HCT116 (cell line): ENCODE data around the gene AKT3. TPM values are rescaled to one million over a fixed set of nuclear protein-coding genes. Genes with fewer than 3 reads are reported as not detected.

Source experiments
- ATAC-seq: fragments of 200-7000 bp; cut with Tn5 transposase; 2 replicates; pipeline ENCODE4 v1.9.1; 2020; ENCODE audit warnings: mild to moderate bottlenecking, moderate library complexity
- BruUV-seq: library from RNA; stranded (reverse); fragments of 400-500 nt; replicated peaks from 2 replicates; lab custom pipeline; 2021; lab: Mats Ljungman, UMichigan
- CTCF ChIA-PET: fragments of 300-600 bp; sonication (Branson Sonifier 250); formaldehyde crosslinking; loops from one replicate; lab custom pipeline; 2021; ENCODE audit warnings: antibody characterized with exemption; lab: Charles Lee
- POLR2A ChIA-PET: fragments of 300-600, 350-600 bp; sonication (Branson Sonifier 250); formaldehyde crosslinking; loops from one replicate; lab custom pipeline; 2021; ENCODE audit warnings: antibody characterized with exemption; lab: Charles Lee
- RAD21 ChIA-PET, 2 experiments: fragments of 300-600 bp; sonication (Branson Sonifier 250); formaldehyde crosslinking; loops; one replicate each; lab custom pipeline; 2023; ENCODE audit warnings: low total read pairs in 2 of 2; ENCODE audit not compliant: uncharacterized antibody in 2 of 2, unreplicated experiment in 2 of 2, low non-redundant PET in 1 of 2; lab: Charles Lee
- DNase-seq: peaks from one replicate; pipeline ENCODE4 v3.0.0-alpha.2; 2010; ENCODE audit warnings: low read depth, low spot score
- H2AFZ ChIP-seq: fragments of 200-600 bp; shearing (Covaris generic), sonication (generic); 2 replicates; pipeline ENCODE4 v1.6.1; 2017; ENCODE audit warnings: low read depth, mixed run types, mixed read lengths, antibody characterized with exemption, low read length; ENCODE audit not compliant: poor library complexity, severe bottlenecking
- H3K27ac ChIP-seq: 2 replicates; pipeline ENCODE4 v1.5.1; 2012; ENCODE audit warnings: low read depth, low read length
- H3K27me3 ChIP-seq: fragments of 200-600 bp; sonication (generic); 2 replicates; pipeline ENCODE4 v1.6.1; 2016; ENCODE audit warnings: mixed run types, low read length, mixed read lengths; ENCODE audit not compliant: insufficient read depth
- H3K36me3 ChIP-seq, 2 experiments: fragments of 200-500 bp in 1 of 2; fragments of 200-600 bp in 1 of 2; sonication (Bioruptor generic) in 1 of 2; sonication (generic) in 1 of 2; 2 replicates each; pipeline versions ENCODE4 v1.5.1 to v1.6.1; 2014 to 2016; ENCODE audit warnings: low read length in 2 of 2, inconsistent platforms in 1 of 2, mixed read lengths in 1 of 2, mixed run types in 1 of 2; ENCODE audit not compliant: insufficient read depth in 2 of 2, control insufficient read depth in 1 of 2
- H3K4me1 ChIP-seq, 2 experiments: fragments of 200-600 bp in 1 of 2; sonication (generic) in 1 of 2; 2 replicates each; pipeline versions ENCODE4 v1.5.1 to v1.6.1; 2012 to 2017; ENCODE audit warnings: low read length in 2 of 2, inconsistent platforms in 1 of 2, mild to moderate bottlenecking in 1 of 2, mixed read lengths in 1 of 2, mixed run types in 1 of 2, moderate library complexity in 1 of 2; ENCODE audit not compliant: insufficient read depth in 2 of 2, control insufficient read depth in 1 of 2
- H3K4me2 ChIP-seq: fragments of 200-600 bp; sonication (generic); 2 replicates; pipeline ENCODE4 v1.6.1; 2017; ENCODE audit warnings: mixed run types, low read length, mixed read lengths
- H3K4me3 ChIP-seq, 2 experiments: fragments of 200-600 bp in 1 of 2; sonication (generic) in 1 of 2; replicated peaks in 1 of 2; 2 replicates each; pipeline ENCODE4 v1.5.1; 2011 to 2016; ENCODE audit warnings: low read length in 2 of 2, control low read depth in 1 of 2, low read depth in 1 of 2, mild to moderate bottlenecking in 1 of 2, mixed read lengths in 1 of 2, mixed run types in 1 of 2
- H3K79me2 ChIP-seq: fragments of 200-600 bp; sonication (generic); 2 replicates; pipeline ENCODE4 v1.6.1; 2017; ENCODE audit warnings: mild to moderate bottlenecking, mixed run types, low read length, moderate library complexity, mixed read lengths; ENCODE audit not compliant: insufficient read depth
- H3K9ac ChIP-seq: fragments of 200-600 bp; sonication (generic); 2 replicates; pipeline ENCODE4 v1.6.1; 2016; ENCODE audit warnings: low read length, mixed read lengths
- H3K9me2 ChIP-seq: fragments of 200-600 bp; sonication (generic), shearing (Covaris generic); 2 replicates; pipeline ENCODE4 v1.6.1; 2017; ENCODE audit warnings: mixed run types, mild to moderate bottlenecking, moderate library complexity; ENCODE audit not compliant: insufficient read depth
- H3K9me3 ChIP-seq, 2 experiments: fragments of 200-500 bp in 1 of 2; fragments of 200-600 bp in 1 of 2; sonication (Bioruptor generic) in 1 of 2; sonication (generic) in 1 of 2; 2 replicates each; pipeline ENCODE4 v1.6.1; 2014 to 2017; ENCODE audit warnings: low read length in 2 of 2, mixed read lengths in 2 of 2, inconsistent platforms in 1 of 2, low read depth in 1 of 2, mild to moderate bottlenecking in 1 of 2, mixed run types in 1 of 2, moderate library complexity in 1 of 2; ENCODE audit not compliant: control insufficient read depth in 1 of 2, insufficient read depth in 1 of 2
- H4K20me1 ChIP-seq: fragments of 200-600 bp; sonication (generic), shearing (Covaris generic); 2 replicates; pipeline ENCODE4 v1.6.1; 2017; ENCODE audit warnings: mixed run types, mild to moderate bottlenecking, moderate library complexity; ENCODE audit not compliant: insufficient read depth
- ELF1 ChIP-seq: IDR thresholded peaks from 2 replicates; pipeline ENCODE4 v1.6.1; 2012; ENCODE audit warnings: low read depth, borderline replicate concordance
- JUND ChIP-seq: IDR thresholded peaks from 2 replicates; pipeline ENCODE4 v1.6.1; 2012
- RAD21 ChIP-seq: IDR thresholded peaks from 2 replicates; pipeline ENCODE4 v1.6.1; 2012; ENCODE audit warnings: low read depth, mild to moderate bottlenecking
- SRF ChIP-seq: IDR thresholded peaks from 2 replicates; pipeline ENCODE4 v1.6.1; 2012; ENCODE audit warnings: low read depth
- TCF7L2 ChIP-seq: IDR thresholded peaks from 2 replicates; pipeline ENCODE4 v1.7.0; 2011; ENCODE audit warnings: borderline replicate concordance, inconsistent platforms; ENCODE audit not compliant: insufficient read depth, insufficient read length; ENCODE audit errors: extremely low read depth
- YY1 ChIP-seq: IDR thresholded peaks from 2 replicates; pipeline ENCODE4 v1.6.1; 2011; ENCODE audit warnings: low read length, low read depth, moderate library complexity, mild to moderate bottlenecking; ENCODE audit not compliant: insufficient replicate concordance; ENCODE audit errors: extremely low read depth
- ZNF274 ChIP-seq: fragments of 200-500 bp; sonication (Bioruptor generic); IDR thresholded peaks from 2 replicates; pipeline ENCODE4 v1.6.1; 2014; ENCODE audit warnings: mild to moderate bottlenecking, low read depth, low read length, inconsistent platforms
- intact Hi-C: fragments of 100-400 bp; cut with micrococcal nuclease; formaldehyde crosslinking; loops from 2 replicates; pipeline ENCODE4 v1.10.0; 2022
- total RNA-seq: library from RNA; stranded (reverse); gene quantifications from one replicate; pipeline ENCODE4 v1.2.1, GENCODE V29; 2021; ENCODE audit not compliant: unreplicated experiment
- TF ChIP-seq, protein P1 (sequence below): IDR thresholded peaks from 2 replicates; pipeline ENCODE4 v1.6.1; 2012; ENCODE audit warnings: low read depth
- TF ChIP-seq, protein P2 (sequence below): IDR thresholded peaks from 2 replicates; pipeline ENCODE4 v1.6.1; 2012
- TF ChIP-seq, protein P3 (sequence below), 3 experiments: fragments of 200-600 bp in 1 of 3; sonication (generic) in 1 of 3; IDR thresholded peaks in 2 of 3; conservative IDR thresholded peaks in 1 of 3; 2 replicates each; pipeline ENCODE4 v1.5.1; 2012 to 2017; ENCODE audit warnings: low read depth in 2 of 3, low read length in 2 of 3, antibody characterized with exemption in 1 of 3, borderline replicate concordance in 1 of 3, control low read depth in 1 of 3, mild to moderate bottlenecking in 1 of 3, mixed read lengths in 1 of 3, mixed run types in 1 of 3, moderate library complexity in 1 of 3; ENCODE audit not compliant: insufficient read depth in 1 of 3

The AKT3 gene
- total RNA-seq, 1 experiment from 2014 or later = 0.49 TPM

DNA sequence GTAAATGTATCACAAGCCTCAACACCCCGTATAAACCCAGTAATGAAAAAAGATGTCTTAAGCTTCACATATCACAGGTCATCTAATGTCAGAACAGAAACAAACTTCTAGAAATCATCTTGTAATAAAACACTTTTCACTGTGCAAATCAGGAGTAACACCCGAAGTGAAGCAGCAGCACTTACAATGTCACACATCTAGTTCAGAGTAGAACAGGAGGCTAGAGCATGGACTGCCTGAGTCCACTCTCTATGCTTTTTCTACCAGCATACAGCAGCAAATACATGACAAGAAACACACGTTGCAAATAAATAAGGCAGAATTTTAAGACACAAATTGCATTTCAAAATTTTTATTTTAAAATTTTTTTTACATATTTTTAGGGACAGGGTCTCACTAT lies 57.2 kb downstream of the AKT3 start:
- CTCF ChIA-PET = no interaction called here
- H3K27me3 ChIP-seq = peaks cover 25% of the 10 kb centered on the region
- H3K27ac ChIP-seq = no peak overlapping the region
- no peak for DNase-seq
- RAD21 ChIA-PET = no interaction called here
- BruUV-seq = no TSS peak
- H3K4me1 ChIP-seq = no peaks in the 10 kb centered on the region
- no peaks in the 10 kb centered on the region for H3K79me2 ChIP-seq
- H3K9me2 ChIP-seq = no peaks in the 10 kb centered on the region
- H3K4me3 ChIP-seq = no peak overlapping the region
- intact Hi-C loops = no loop called here
- POLR2A ChIA-PET = no interaction called here
- ATAC-seq = no peak
- no peaks in the 10 kb centered on the region for H3K36me3 ChIP-seq
- TF ChIP-seq YY1 (no peak), SRF (no peak), RAD21 (no peak), JUND (no peak), ZNF274 (no peak), TCF7L2 (no peak), ELF1 (no peak)
- TF ChIP-seq, protein P1, sequence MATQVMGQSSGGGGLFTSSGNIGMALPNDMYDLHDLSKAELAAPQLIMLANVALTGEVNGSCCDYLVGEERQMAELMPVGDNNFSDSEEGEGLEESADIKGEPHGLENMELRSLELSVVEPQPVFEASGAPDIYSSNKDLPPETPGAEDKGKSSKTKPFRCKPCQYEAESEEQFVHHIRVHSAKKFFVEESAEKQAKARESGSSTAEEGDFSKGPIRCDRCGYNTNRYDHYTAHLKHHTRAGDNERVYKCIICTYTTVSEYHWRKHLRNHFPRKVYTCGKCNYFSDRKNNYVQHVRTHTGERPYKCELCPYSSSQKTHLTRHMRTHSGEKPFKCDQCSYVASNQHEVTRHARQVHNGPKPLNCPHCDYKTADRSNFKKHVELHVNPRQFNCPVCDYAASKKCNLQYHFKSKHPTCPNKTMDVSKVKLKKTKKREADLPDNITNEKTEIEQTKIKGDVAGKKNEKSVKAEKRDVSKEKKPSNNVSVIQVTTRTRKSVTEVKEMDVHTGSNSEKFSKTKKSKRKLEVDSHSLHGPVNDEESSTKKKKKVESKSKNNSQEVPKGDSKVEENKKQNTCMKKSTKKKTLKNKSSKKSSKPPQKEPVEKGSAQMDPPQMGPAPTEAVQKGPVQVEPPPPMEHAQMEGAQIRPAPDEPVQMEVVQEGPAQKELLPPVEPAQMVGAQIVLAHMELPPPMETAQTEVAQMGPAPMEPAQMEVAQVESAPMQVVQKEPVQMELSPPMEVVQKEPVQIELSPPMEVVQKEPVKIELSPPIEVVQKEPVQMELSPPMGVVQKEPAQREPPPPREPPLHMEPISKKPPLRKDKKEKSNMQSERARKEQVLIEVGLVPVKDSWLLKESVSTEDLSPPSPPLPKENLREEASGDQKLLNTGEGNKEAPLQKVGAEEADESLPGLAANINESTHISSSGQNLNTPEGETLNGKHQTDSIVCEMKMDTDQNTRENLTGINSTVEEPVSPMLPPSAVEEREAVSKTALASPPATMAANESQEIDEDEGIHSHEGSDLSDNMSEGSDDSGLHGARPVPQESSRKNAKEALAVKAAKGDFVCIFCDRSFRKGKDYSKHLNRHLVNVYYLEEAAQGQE = no peak
- TF ChIP-seq, protein P2, sequence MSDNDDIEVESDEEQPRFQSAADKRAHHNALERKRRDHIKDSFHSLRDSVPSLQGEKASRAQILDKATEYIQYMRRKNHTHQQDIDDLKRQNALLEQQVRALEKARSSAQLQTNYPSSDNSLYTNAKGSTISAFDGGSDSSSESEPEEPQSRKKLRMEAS = no peak
- TF ChIP-seq, protein P3, sequence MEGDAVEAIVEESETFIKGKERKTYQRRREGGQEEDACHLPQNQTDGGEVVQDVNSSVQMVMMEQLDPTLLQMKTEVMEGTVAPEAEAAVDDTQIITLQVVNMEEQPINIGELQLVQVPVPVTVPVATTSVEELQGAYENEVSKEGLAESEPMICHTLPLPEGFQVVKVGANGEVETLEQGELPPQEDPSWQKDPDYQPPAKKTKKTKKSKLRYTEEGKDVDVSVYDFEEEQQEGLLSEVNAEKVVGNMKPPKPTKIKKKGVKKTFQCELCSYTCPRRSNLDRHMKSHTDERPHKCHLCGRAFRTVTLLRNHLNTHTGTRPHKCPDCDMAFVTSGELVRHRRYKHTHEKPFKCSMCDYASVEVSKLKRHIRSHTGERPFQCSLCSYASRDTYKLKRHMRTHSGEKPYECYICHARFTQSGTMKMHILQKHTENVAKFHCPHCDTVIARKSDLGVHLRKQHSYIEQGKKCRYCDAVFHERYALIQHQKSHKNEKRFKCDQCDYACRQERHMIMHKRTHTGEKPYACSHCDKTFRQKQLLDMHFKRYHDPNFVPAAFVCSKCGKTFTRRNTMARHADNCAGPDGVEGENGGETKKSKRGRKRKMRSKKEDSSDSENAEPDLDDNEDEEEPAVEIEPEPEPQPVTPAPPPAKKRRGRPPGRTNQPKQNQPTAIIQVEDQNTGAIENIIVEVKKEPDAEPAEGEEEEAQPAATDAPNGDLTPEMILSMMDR (IDR thresholded peaks at IDR 0.05 in 2 of 3, conservative IDR thresholded peaks at IDR 0.05 in 1 of 3; ENCODE audit: borderline replicate concordance in 1 of 3, insufficient read depth in 1 of 3, low read depth in 2 of 3, low read length in 2 of 3) = no peak
- H3K4me2 ChIP-seq = no peak overlapping the region
- no peaks in the 10 kb centered on the region for H3K9me3 ChIP-seq
- no peak overlapping the region for H2AFZ ChIP-seq
- no peak overlapping the region for H3K9ac ChIP-seq
- H4K20me1 ChIP-seq = no peaks in the 10 kb centered on the region
